GM21381 (cell line): ENCODE results near the gene MRTFA.
"Not testable (repeated sequence)": the region's sequence is repeated elsewhere in the genome, so short reads cannot be mapped to it uniquely, and the experiment has no call there.

ENCODE experiments used
- ATAC-seq: cut with Tn5 transposase; IDR thresholded peaks from one replicate; pipeline ENCODE4 v1.9.1; 2021; ENCODE audit warnings: mild to moderate bottlenecking, moderate library complexity; ENCODE audit not compliant: unreplicated experiment

Gene MRTFA

GRCh38 chr22:40628354-40629042 is 8.0 kb downstream of the MRTFA start:
- no peak for ATAC-seq

- ATAC-seq, result no peak
Measured at GRCh38 chr22:40627612-40628011, 8.9 kb downstream of the MRTFA start.

GRCh38 chr22:40626851-40627250 is 9.7 kb downstream of the MRTFA start:
- ATAC-seq, result no peak

- ATAC-seq, result not testable (repeated sequence)
Measured at GRCh38 chr22:40625794-40626193, 10.7 kb downstream of the MRTFA start.

- not testable (repeated sequence) for ATAC-seq
Measured at GRCh38 chr22:40625281-40625680, 11.2 kb downstream of the MRTFA start.

GRCh38 chr22:40624770-40625169 is 11.7 kb downstream of the MRTFA start:
- ATAC-seq, result no peak

GRCh38 chr22:40621309-40622151 is 15.0 kb downstream of the MRTFA start:
- no peak for ATAC-seq

GRCh38 chr22:40620464-40621046 is 16.0 kb downstream of the MRTFA start:
- ATAC-seq, result no peak

GRCh38 chr22:40618400-40618799 is 18.1 kb downstream of the MRTFA start:
- no peak for ATAC-seq

GRCh38 chr22:40616578-40616977 is 19.9 kb downstream of the MRTFA start:
- no peak for ATAC-seq

- no peak for ATAC-seq
Measured at GRCh38 chr22:40613067-40613466, 23.5 kb downstream of the MRTFA start.

GRCh38 chr22:40612291-40612751 is 24.2 kb downstream of the MRTFA start:
- ATAC-seq, result no peak

- no peak for ATAC-seq
Measured at GRCh38 chr22:40611606-40612005, 24.9 kb downstream of the MRTFA start.

- ATAC-seq, result no peak
Measured at GRCh38 chr22:40610329-40610850, 26.1 kb downstream of the MRTFA start.

GRCh38 chr22:40609216-40609615 is 27.3 kb downstream of the MRTFA start:
- no peak for ATAC-seq

GRCh38 chr22:40607506-40607905 is 29.0 kb downstream of the MRTFA start:
- ATAC-seq, result no peak

- ATAC-seq, result no peak
Measured at GRCh38 chr22:40606306-40606705, 30.2 kb downstream of the MRTFA start.

- no peak for ATAC-seq
Measured at GRCh38 chr22:40605761-40606160, 30.8 kb downstream of the MRTFA start.

GRCh38 chr22:40603088-40603605 is 33.4 kb downstream of the MRTFA start:
- no peak for ATAC-seq

- no peak for ATAC-seq
Measured at GRCh38 chr22:40602231-40602630, 34.3 kb downstream of the MRTFA start.

GRCh38 chr22:40599731-40600130 is 36.8 kb downstream of the MRTFA start:
- ATAC-seq, result no peak
